Endothelial cell of umbilical vein (primary cell): ENCODE data around the gene ZNF79. TPM values are rescaled to one million over a fixed set of nuclear protein-coding genes. Genes with fewer than 3 reads are reported as not detected.

Experiments
- BruUV-seq: library from RNA; stranded (reverse); fragments of 400-500 nt; replicated peaks from 2 replicates; lab custom pipeline; 2021; lab: Mats Ljungman, UMichigan
- CTCF ChIA-PET: fragments of 300-600, 350-600 bp; sonication (Branson Sonifier 250); formaldehyde crosslinking; loops from one replicate; lab custom pipeline; 2021; ENCODE audit warnings: antibody characterized with exemption, inconsistent platforms; lab: Charles Lee
- POLR2A ChIA-PET: fragments of 300-600, 350-600 bp; sonication (Branson Sonifier 250); formaldehyde crosslinking; loops from one replicate; lab custom pipeline; 2021; ENCODE audit warnings: antibody characterized with exemption, inconsistent platforms; lab: Charles Lee
- DNase-seq: peaks from one replicate; pipeline ENCODE4 v3.0.0-alpha.2; 2011; ENCODE audit warnings: low read depth, low spot score
- FAIRE-seq: peaks from 2 replicates; lab custom pipeline; 2011; peaks lifted over from hg19 to GRCh38; lab: Jason Lieb, UNC
- H2AFZ ChIP-seq: 2 replicates; pipeline ENCODE4 v1.6.0; 2012; ENCODE audit warnings: low read depth, low read length, control low read depth, inconsistent platforms
- H3K27ac ChIP-seq: 2 replicates; pipeline ENCODE4 v1.5.1; 2011; ENCODE audit warnings: low read depth, mild to moderate bottlenecking, control low read depth, low read length, moderate library complexity; ENCODE audit not compliant: insufficient read depth
- H3K27me3 ChIP-seq, 2 experiments: 2 replicates each; pipeline versions ENCODE4 v1.6.0 to v1.6.1; 2011; ENCODE audit warnings: low read length in 2 of 2, mixed read lengths in 1 of 2; ENCODE audit not compliant: control insufficient read depth in 2 of 2, insufficient read depth in 2 of 2
- H3K36me3 ChIP-seq, 2 experiments: 2 replicates in 1 of 2; 3 replicates in 1 of 2; pipeline ENCODE4 v1.5.1; 2011; ENCODE audit warnings: low read length in 2 of 2, mild to moderate bottlenecking in 1 of 2, moderate library complexity in 1 of 2; ENCODE audit not compliant: control insufficient read depth in 2 of 2, insufficient read depth in 2 of 2; ENCODE audit errors: extremely low read depth in 1 of 2
- H3K4me1 ChIP-seq: 3 replicates; pipeline ENCODE4 v1.5.1; 2011; ENCODE audit warnings: mild to moderate bottlenecking, low read length; ENCODE audit not compliant: control insufficient read depth, insufficient read depth; ENCODE audit errors: extremely low read depth
- H3K4me2 ChIP-seq: 2 replicates; pipeline ENCODE4 v1.6.1; 2011; ENCODE audit warnings: low read length, control low read depth, mixed read lengths; ENCODE audit not compliant: insufficient read depth
- H3K4me3 ChIP-seq, 3 experiments: fragments of 200-600 bp in 1 of 3; sonication (generic), shearing (Covaris generic) in 1 of 3; replicated peaks in 1 of 3; 2 replicates each; pipeline ENCODE4 v1.5.1; 2011 to 2016; ENCODE audit warnings: control low read depth in 3 of 3, low read length in 3 of 3, mild to moderate bottlenecking in 2 of 3, inconsistent platforms in 1 of 3, low read depth in 1 of 3, moderate library complexity in 1 of 3; ENCODE audit not compliant: insufficient read depth in 1 of 3
- H3K79me2 ChIP-seq: 2 replicates; pipeline ENCODE4 v1.6.0; 2012; ENCODE audit warnings: low read length, inconsistent platforms; ENCODE audit not compliant: control insufficient read depth, insufficient read depth
- H3K9ac ChIP-seq: replicated peaks from 2 replicates; pipeline ENCODE3; 2011; ENCODE audit warnings: low read length, control low read depth; ENCODE audit not compliant: insufficient read depth; ENCODE audit errors: extremely low read depth
- H3K9me1 ChIP-seq: replicated peaks from 3 replicates; pipeline ENCODE4 v1.6.0; 2011; ENCODE audit warnings: mild to moderate bottlenecking, low read length; ENCODE audit not compliant: control insufficient read depth, insufficient read depth; ENCODE audit errors: extremely low read depth
- H3K9me3 ChIP-seq: replicated peaks from 2 replicates; pipeline ENCODE4 v1.5.1; 2012; ENCODE audit warnings: low read length, inconsistent platforms; ENCODE audit not compliant: control insufficient read depth, insufficient read depth
- H4K20me1 ChIP-seq: replicated peaks from 2 replicates; pipeline ENCODE3; 2011; ENCODE audit warnings: mild to moderate bottlenecking, low read length; ENCODE audit not compliant: control insufficient read depth, insufficient read depth; ENCODE audit errors: extremely low read depth
- EZH2 ChIP-seq: IDR thresholded peaks from 2 replicates; pipeline ENCODE4 v1.6.1; 2012; ENCODE audit warnings: borderline replicate concordance, low read depth, mild to moderate bottlenecking, moderate library complexity, low read length, inconsistent platforms; ENCODE audit not compliant: severe bottlenecking
- FOS ChIP-seq: IDR thresholded peaks from 2 replicates; pipeline ENCODE4 v1.6.1; 2011; ENCODE audit warnings: mild to moderate bottlenecking, low read length, moderate library complexity, borderline replicate concordance; ENCODE audit not compliant: insufficient read depth
- GATA2 ChIP-seq: IDR thresholded peaks from 2 replicates; pipeline ENCODE4 v1.7.0; 2011; ENCODE audit warnings: low read depth, mild to moderate bottlenecking, moderate library complexity, mixed read lengths, low read length; ENCODE audit not compliant: insufficient read length, insufficient read depth
- JUN ChIP-seq: IDR thresholded peaks from 2 replicates; pipeline ENCODE4 v1.6.1; 2011; ENCODE audit warnings: borderline replicate concordance, low read depth; ENCODE audit not compliant: insufficient read length, insufficient read depth
- MAX ChIP-seq: IDR thresholded peaks from 2 replicates; pipeline ENCODE4 v1.6.1; 2011; ENCODE audit not compliant: insufficient read depth, insufficient read length
- MYC ChIP-seq: IDR thresholded peaks from one replicate; pipeline ENCODE4 v1.6.1; 2011; ENCODE audit warnings: mild to moderate bottlenecking, low read depth, low read length
- POLR2A ChIP-seq: IDR thresholded peaks from 2 replicates; pipeline ENCODE4 v1.6.1; 2012; ENCODE audit warnings: low read depth, mild to moderate bottlenecking, control low read depth, low read length
- POLR2AphosphoS5 ChIP-seq: IDR thresholded peaks from 2 replicates; pipeline ENCODE4 v1.6.1; 2012; ENCODE audit warnings: low read depth, mild to moderate bottlenecking, control low read depth, low read length, moderate library complexity; ENCODE audit not compliant: insufficient read depth
- dilution Hi-C: fragments of 300-500 bp; cut with MboI; formaldehyde crosslinking; loops from one replicate; pipeline ENCODE4 v1.15.0; 2019; ENCODE audit warnings: low sequenced_read_pairs; ENCODE audit not compliant: extremely low pct_ligation_motif_present
- intact Hi-C: fragments of 100-400 bp; cut with micrococcal nuclease; formaldehyde crosslinking; loops from one replicate; pipeline ENCODE4 v1.10.0; 2022
- polyA plus RNA-seq, 4 experiments: library from polyadenylated mRNA; depleted of rRNA in 3 of 4; stranded (reverse) in 3 of 4; unstranded in 1 of 4; fragments of >200 nt; gene quantifications; 2 replicates each; pipeline versions ENCODE4 v1.2.1 to v1.2.3, GENCODE V29; 2011 to 2012; ENCODE audit warnings: missing spikeins in 1 of 4
- total RNA-seq: library from RNA; stranded (reverse); gene quantifications from 2 replicates; pipeline ENCODE4 v1.2.3, GENCODE V29; 2021
- TF ChIP-seq, protein P1 (sequence below), 2 donors: IDR thresholded peaks; 1 replicate in 1 of 2; 2 replicates in 1 of 2; pipeline ENCODE4 v1.5.1; 2011; ENCODE audit warnings: low read length in 2 of 2, mild to moderate bottlenecking in 2 of 2, moderate library complexity in 2 of 2, control low read depth in 1 of 2, inconsistent platforms in 1 of 2, low read depth in 1 of 2; ENCODE audit not compliant: insufficient read depth in 1 of 2; ENCODE audit errors: extremely low read depth in 1 of 2

Gene ZNF79
- total and polyA plus RNA-seq, 2 donors (not counting 3 experiments of a cell fraction or from before 2014, with no cell fraction given) = 6.3 to 10.6 TPM

- H3K9ac ChIP-seq = peak overlapping the region; percentile 88
- no TSS peak for BruUV-seq
- no peaks in the 10 kb centered on the region for H3K27me3 ChIP-seq
- peak overlapping the region; percentile 85 for H2AFZ ChIP-seq
- DNase-seq (no peak), FAIRE-seq (no peak)
- peaks cover 13 to 21% of the 10 kb centered on the region in 2 experiments for H3K36me3 ChIP-seq
- intact Hi-C loops (loop anchor here (2.0 kb wide), 1 partner anchor 127 kb away; no protein-coding TSS in a partner anchor), dilution Hi-C loops (no loop called here)
- no peak for TF ChIP-seq JUN
- H3K4me3 ChIP-seq = peak overlapping the region; percentile 54 to 85 (median 60)
- peaks cover 19% of the 10 kb centered on the region for H3K4me1 ChIP-seq
- H3K4me2 ChIP-seq = peak overlapping the region; percentile 45
- no peaks in the 10 kb centered on the region for H3K9me3 ChIP-seq
- H4K20me1 ChIP-seq = no peaks in the 10 kb centered on the region
- ChIA-PET CTCF (interaction anchor here (0.6 to 1.8 kb wide), 4 partner anchors 9 to 228 kb away, joined by 3 to 5 read pairs (median 4); partner anchors contain the start of gene ZNF79), POLR2A (interaction anchor here (0.6 to 2.6 kb wide), 7 partner anchors 9 to 487 kb away, joined by 3 to 10 read pairs (median 3); partner anchors contain the start of gene ZNF79)
- H3K9me1 ChIP-seq = no peaks in the 10 kb centered on the region
- peak overlapping the region; percentile 65 for H3K27ac ChIP-seq
- peaks cover 34% of the 10 kb centered on the region for H3K79me2 ChIP-seq
Measured at GRCh38 chr9:127451608-127451857, 27.4 kb downstream of the ZNF79 start.

GRCh38 chr9:127451858-127452656 lies 27.9 kb downstream of the ZNF79 start:
- BruUV-seq = TSS peak; percentile 34
- Histone ChIP-seq H3K4me1 (peaks cover 19% of the 10 kb centered on the region), H2AFZ (peak overlapping the region; percentile 85), H3K9ac (peak overlapping the region; percentile 88), H3K36me3 (peaks cover 9 to 16% of the 10 kb centered on the region in 2 experiments), H3K9me1 (no peaks in the 10 kb centered on the region), H3K9me3 (no peaks in the 10 kb centered on the region), H3K79me2 (peaks cover 34% of the 10 kb centered on the region), H3K4me3 (peak overlapping the region; percentile 54 to 85 (median 60)), H3K4me2 (peak overlapping the region; percentile 45), H3K27me3 (no peaks in the 10 kb centered on the region), H3K27ac (peak overlapping the region; percentile 65), H4K20me1 (no peaks in the 10 kb centered on the region)
- TF ChIP-seq, protein P1, sequence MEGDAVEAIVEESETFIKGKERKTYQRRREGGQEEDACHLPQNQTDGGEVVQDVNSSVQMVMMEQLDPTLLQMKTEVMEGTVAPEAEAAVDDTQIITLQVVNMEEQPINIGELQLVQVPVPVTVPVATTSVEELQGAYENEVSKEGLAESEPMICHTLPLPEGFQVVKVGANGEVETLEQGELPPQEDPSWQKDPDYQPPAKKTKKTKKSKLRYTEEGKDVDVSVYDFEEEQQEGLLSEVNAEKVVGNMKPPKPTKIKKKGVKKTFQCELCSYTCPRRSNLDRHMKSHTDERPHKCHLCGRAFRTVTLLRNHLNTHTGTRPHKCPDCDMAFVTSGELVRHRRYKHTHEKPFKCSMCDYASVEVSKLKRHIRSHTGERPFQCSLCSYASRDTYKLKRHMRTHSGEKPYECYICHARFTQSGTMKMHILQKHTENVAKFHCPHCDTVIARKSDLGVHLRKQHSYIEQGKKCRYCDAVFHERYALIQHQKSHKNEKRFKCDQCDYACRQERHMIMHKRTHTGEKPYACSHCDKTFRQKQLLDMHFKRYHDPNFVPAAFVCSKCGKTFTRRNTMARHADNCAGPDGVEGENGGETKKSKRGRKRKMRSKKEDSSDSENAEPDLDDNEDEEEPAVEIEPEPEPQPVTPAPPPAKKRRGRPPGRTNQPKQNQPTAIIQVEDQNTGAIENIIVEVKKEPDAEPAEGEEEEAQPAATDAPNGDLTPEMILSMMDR (IDR thresholded peaks at IDR 0.05; ENCODE audit: extremely low read depth in 1 of 2, insufficient read depth in 1 of 2, low read depth in 1 of 2, low read length in 2 of 2) = no peak
- no peak for TF ChIP-seq POLR2AphosphoS5
- no peak for TF ChIP-seq JUN
- TF ChIP-seq EZH2 = no peak
- no peak for TF ChIP-seq FOS
- no peak for TF ChIP-seq POLR2A
- TF ChIP-seq GATA2 = no peak
- no peak for TF ChIP-seq MYC
- no peak for TF ChIP-seq MAX
- FAIRE-seq = peak; percentile 46
- ChIA-PET CTCF (interaction anchor here (0.9 to 1.8 kb wide), 3 partner anchors 10 to 28 kb away, joined by 3 to 5 read pairs (median 4); partner anchors contain the start of gene ZNF79), POLR2A (interaction anchor here (0.6 to 2.6 kb wide), 7 partner anchors 8 to 487 kb away, joined by 3 to 10 read pairs (median 3); partner anchors contain the start of gene ZNF79)
- DNase-seq = peak; percentile 65
- dilution Hi-C loops = no loop called here
- intact Hi-C loops = loop anchor here (2.0 kb wide), 1 partner anchor 127 kb away; no protein-coding TSS in a partner anchor
